Panc1 (cell line): ENCODE data around the gene ATP6V0D1. TPM values are rescaled to one million over a fixed set of nuclear protein-coding genes. Genes with fewer than 3 reads are reported as not detected.

Source experiments
- ATAC-seq: fragments of 200-7000 bp; cut with Tn5 transposase; 2 replicates; pipeline ENCODE4 v1.9.1; 2020; ENCODE audit warnings: mild to moderate bottlenecking, moderate library complexity
- BruUV-seq: library from RNA; stranded (reverse); fragments of 400-500 nt; replicated peaks from 2 replicates; lab custom pipeline; 2021; lab: Mats Ljungman, UMichigan
- CTCF ChIA-PET: fragments of 300-600 bp; sonication (Branson Sonifier 250); formaldehyde crosslinking; loops from one replicate; lab custom pipeline; 2022; ENCODE audit warnings: antibody characterized with exemption; lab: Charles Lee
- POLR2A ChIA-PET: fragments of 300-600 bp; sonication (Branson Sonifier 250); formaldehyde crosslinking; loops from one replicate; lab custom pipeline; 2022; ENCODE audit warnings: antibody characterized with exemption; lab: Charles Lee
- DNase-seq: peaks from one replicate; pipeline ENCODE4 v3.0.0-alpha.2; 2010; ENCODE audit warnings: low read depth, low spot score
- H3K27ac ChIP-seq: 2 replicates; pipeline ENCODE4 v1.5.1; 2011; ENCODE audit warnings: mild to moderate bottlenecking, low read length, inconsistent platforms
- H3K27me3 ChIP-seq: fragments of 200-500 bp; sonication (Bioruptor generic); 2 replicates; pipeline ENCODE4 v1.6.0; 2014; ENCODE audit warnings: low read length, inconsistent platforms; ENCODE audit not compliant: control insufficient read depth, insufficient read depth
- H3K36me3 ChIP-seq: fragments of 200-500 bp; sonication (Bioruptor generic); 2 replicates; pipeline ENCODE4 v1.5.1; 2014; ENCODE audit warnings: inconsistent platforms, mild to moderate bottlenecking, low read length, moderate library complexity; ENCODE audit not compliant: control insufficient read depth, insufficient read depth
- H3K4me1 ChIP-seq: 2 replicates; pipeline ENCODE4 v1.5.1; 2011; ENCODE audit warnings: inconsistent platforms, mild to moderate bottlenecking, low read length, moderate library complexity; ENCODE audit not compliant: control insufficient read depth, insufficient read depth
- H3K4me3 ChIP-seq, 2 experiments: 2 replicates each; pipeline ENCODE4 v1.5.1; 2011 to 2012; ENCODE audit warnings: low read depth in 2 of 2, low read length in 2 of 2, mild to moderate bottlenecking in 2 of 2, inconsistent platforms in 1 of 2, moderate library complexity in 1 of 2
- H3K9me3 ChIP-seq: fragments of 200-500 bp; sonication (Bioruptor generic); 2 replicates; pipeline ENCODE4 v1.5.1; 2014; ENCODE audit warnings: low read depth, mild to moderate bottlenecking, inconsistent platforms, low read length, moderate library complexity; ENCODE audit not compliant: control insufficient read depth, insufficient read depth
- CTCF ChIP-seq: fragments of 450-650 bp; IDR thresholded peaks from 2 replicates; pipeline ENCODE4 v1.5.1; 2017; ENCODE audit warnings: mild to moderate bottlenecking
- POLR2AphosphoS5 ChIP-seq: IDR thresholded peaks from 2 replicates; pipeline ENCODE4 v1.6.1; 2012; ENCODE audit warnings: mild to moderate bottlenecking, low read depth, low read length, moderate library complexity
- REST ChIP-seq, 2 experiments: IDR thresholded peaks; 2 replicates each; pipeline ENCODE4 v1.6.1; 2011 to 2012; ENCODE audit warnings: low read depth in 2 of 2, control low read depth in 1 of 2, low read length in 1 of 2, mild to moderate bottlenecking in 1 of 2, moderate library complexity in 1 of 2; ENCODE audit not compliant: insufficient read depth in 1 of 2
- SIN3A ChIP-seq: IDR thresholded peaks from 2 replicates; pipeline ENCODE4 v1.6.1; 2012; ENCODE audit warnings: low read depth, mild to moderate bottlenecking, low read length, moderate library complexity, borderline replicate concordance; ENCODE audit not compliant: insufficient read depth
- TCF7L2 ChIP-seq: IDR thresholded peaks from 2 replicates; pipeline ENCODE4 v1.6.1; 2011; ENCODE audit warnings: mild to moderate bottlenecking, low read depth, low read length, inconsistent platforms
- in situ Hi-C: cut with HindIII; loops from 2 replicates; pipeline ENCODE4 v1.10.0; 2016; ENCODE audit warnings: low sequenced_read_pairs, low pct_unique_long_range_greater_than_20kb
- intact Hi-C: fragments of 100-400 bp; cut with micrococcal nuclease; formaldehyde crosslinking; loops from one replicate; pipeline ENCODE4 v1.10.0; 2022; ENCODE audit not compliant: unreplicated experiment
- total RNA-seq: library from RNA; stranded (reverse); gene quantifications from one replicate; pipeline ENCODE4 v1.2.1, GENCODE V29; 2021; ENCODE audit not compliant: unreplicated experiment

Gene ATP6V0D1
- total RNA-seq, 1 experiment from 2014 or later = 70.8 TPM

DNA sequence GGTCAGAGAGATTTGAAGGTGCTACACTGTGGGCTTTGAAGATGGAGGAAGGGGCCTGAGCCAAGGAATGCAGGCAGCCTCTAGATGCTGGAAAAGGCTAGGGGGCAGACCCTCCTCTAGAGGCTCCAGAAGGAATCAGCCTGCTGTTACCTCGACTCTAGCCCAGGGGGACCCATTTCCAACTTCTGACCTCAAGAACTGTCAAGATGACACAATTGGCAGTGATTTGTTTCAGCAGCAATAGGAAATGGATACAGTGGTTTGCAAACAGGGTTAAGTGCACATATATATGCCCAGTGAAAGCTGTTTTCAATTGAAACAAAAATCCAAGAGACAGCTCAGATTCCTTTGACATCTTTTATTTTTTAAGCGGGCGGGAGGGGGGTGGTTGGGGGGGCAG lies 61.0 kb downstream of the ATP6V0D1 start:
- Histone ChIP-seq H3K9me3 (no peaks in the 10 kb centered on the region), H3K36me3 (no peaks in the 10 kb centered on the region), H3K4me3 (no peak overlapping the region), H3K27ac (no peak overlapping the region), H3K27me3 (no peaks in the 10 kb centered on the region), H3K4me1 (no peaks in the 10 kb centered on the region)
- POLR2A ChIA-PET = interaction anchor here (0.5 kb wide), 1 partner anchor 61 kb away, joined by 3 read pairs; the partner anchor contains the start of gene ATP6V0D1
- DNase-seq = no peak
- intact Hi-C loops = no loop called here
- in situ Hi-C loops = no loop called here
- CTCF ChIA-PET = no interaction called here
- BruUV-seq = no TSS peak
- TF ChIP-seq CTCF = no peak
- no peak for TF ChIP-seq POLR2AphosphoS5
- TF ChIP-seq REST (IDR thresholded peaks at IDR 0.05; ENCODE audit: insufficient read depth in 1 of 2, low read depth in 2 of 2, low read length in 1 of 2) = no peak
- no peak for TF ChIP-seq TCF7L2
- TF ChIP-seq SIN3A = no peak
- ATAC-seq = no peak

GRCh38 chr16:67419502-67419901 lies 61.5 kb downstream of the ATP6V0D1 start:
- in situ Hi-C loops (no loop called here), intact Hi-C loops (no loop called here)
- ChIA-PET CTCF (no interaction called here), POLR2A (interaction anchor here (0.5 kb wide), 1 partner anchor 61 kb away, joined by 3 read pairs; the partner anchor contains the start of gene ATP6V0D1)
- TF ChIP-seq REST (IDR thresholded peaks at IDR 0.05; ENCODE audit: insufficient read depth in 1 of 2, low read depth in 2 of 2, low read length in 1 of 2) = no peak
- TF ChIP-seq SIN3A = no peak
- no peak for TF ChIP-seq CTCF
- TF ChIP-seq POLR2AphosphoS5 = no peak
- TF ChIP-seq TCF7L2 = no peak
- ATAC-seq (no peak), DNase-seq (no peak)
- H3K9me3 ChIP-seq = no peaks in the 10 kb centered on the region
- H3K27me3 ChIP-seq = no peaks in the 10 kb centered on the region
- no TSS peak for BruUV-seq
- no peaks in the 10 kb centered on the region for H3K36me3 ChIP-seq
- no peaks in the 10 kb centered on the region for H3K4me1 ChIP-seq
- no peak overlapping the region for H3K27ac ChIP-seq
- H3K4me3 ChIP-seq = no peak overlapping the region
